H1 (cell line): ENCODE data around the gene TNFRSF13B. TPM values are rescaled to one million over a fixed set of nuclear protein-coding genes. Genes with fewer than 3 reads are reported as not detected.

Experiments used
- CTCF ChIA-PET: fragments of 300-600 bp; sonication (Branson Sonifier 250); formaldehyde crosslinking; loops from one replicate; lab custom pipeline; 2021; ENCODE audit not compliant: partially characterized antibody; lab: Charles Lee
- POLR2A ChIA-PET: fragments of 300-600 bp; sonication (Branson Sonifier 250); formaldehyde crosslinking; loops from one replicate; lab custom pipeline; 2021; ENCODE audit warnings: inconsistent platforms; ENCODE audit not compliant: partially characterized antibody; lab: Charles Lee
- DNase-seq, 2 experiments: peaks; one replicate each; pipeline versions ENCODE4 v3.0.0 to v3.0.0-alpha.2; 2010 to 2022; ENCODE audit warnings: low spot score in 2 of 2, low read depth in 1 of 2, mixed read lengths in 1 of 2
- FAIRE-seq: peaks from 2 replicates; lab custom pipeline; 2011; peaks lifted over from hg19 to GRCh38; lab: Jason Lieb, UNC
- H2AFZ ChIP-seq: 2 replicates; pipeline ENCODE4 v1.8.1; 2012; ENCODE audit warnings: low read length, inconsistent platforms
- H2AK5ac ChIP-seq: 2 replicates; pipeline ENCODE4 v1.6.1; 2013; ENCODE audit warnings: low read depth, low read length
- H2BK120ac ChIP-seq: replicated peaks from 2 replicates; pipeline ENCODE3; 2013; ENCODE audit warnings: low read depth, low read length, inconsistent platforms
- H2BK12ac ChIP-seq: 2 replicates; pipeline ENCODE4 v1.6.1; 2013; ENCODE audit warnings: low read depth, low read length
- H2BK15ac ChIP-seq: 2 replicates; pipeline ENCODE4 v1.6.1; 2013; ENCODE audit warnings: low read length
- H2BK20ac ChIP-seq: 2 replicates; pipeline ENCODE4 v1.6.1; 2013; ENCODE audit warnings: low read length
- H2BK5ac ChIP-seq: 2 replicates; pipeline ENCODE4 v1.6.1; 2013; ENCODE audit warnings: low read depth, low read length
- H3K14ac ChIP-seq: 2 replicates; pipeline ENCODE4 v1.6.1; 2013; ENCODE audit warnings: inconsistent platforms; ENCODE audit not compliant: insufficient read length
- H3K18ac ChIP-seq: 2 replicates; pipeline ENCODE4 v1.6.1; 2013; ENCODE audit warnings: low read length; ENCODE audit errors: extremely low read depth
- H3K23ac ChIP-seq: 2 replicates; pipeline ENCODE4 v1.6.1; 2013; ENCODE audit warnings: inconsistent platforms; ENCODE audit not compliant: insufficient read length
- H3K23me2 ChIP-seq: 2 replicates; pipeline ENCODE4 v1.6.1; 2013; ENCODE audit warnings: low read depth, low read length
- H3K27ac ChIP-seq: 2 replicates; pipeline ENCODE4 v1.6.1; 2011; ENCODE audit warnings: low read depth, low read length, inconsistent platforms
- H3K27me3 ChIP-seq, 4 experiments: replicated peaks in 1 of 4; 1 replicate in 1 of 4; 2 replicates in 3 of 4; pipeline versions ENCODE4 v1.6.1 to v1.8.1; 2011 to 2013; ENCODE audit warnings: low read length in 3 of 4, mild to moderate bottlenecking in 3 of 4, inconsistent platforms in 2 of 4, mixed read lengths in 2 of 4, moderate library complexity in 1 of 4; ENCODE audit not compliant: control insufficient read depth in 3 of 4, insufficient read depth in 3 of 4; ENCODE audit errors: extremely low read depth in 1 of 4
- H3K36me3 ChIP-seq, 4 experiments: 2 replicates each; pipeline versions ENCODE4 v1.6.1 to v1.8.1; 2011 to 2013; ENCODE audit warnings: mild to moderate bottlenecking in 4 of 4, low read length in 3 of 4, moderate library complexity in 2 of 4, control low read depth in 1 of 4, inconsistent platforms in 1 of 4; ENCODE audit not compliant: insufficient read depth in 4 of 4, control insufficient read depth in 2 of 4
- H3K4ac ChIP-seq: replicated peaks from 2 replicates; pipeline ENCODE3; 2013; ENCODE audit warnings: low read length, low read depth, mixed read lengths, inconsistent platforms; ENCODE audit not compliant: insufficient read length
- H3K4me1 ChIP-seq, 4 experiments: replicated peaks in 1 of 4; 1 replicate in 1 of 4; 2 replicates in 3 of 4; pipeline versions ENCODE4 v1.6.1 to v1.8.1; 2011 to 2013; ENCODE audit warnings: low read length in 3 of 4, inconsistent platforms in 2 of 4, mixed read lengths in 1 of 4; ENCODE audit not compliant: insufficient read depth in 4 of 4, control insufficient read depth in 3 of 4
- H3K4me2 ChIP-seq, 2 experiments: 2 replicates each; pipeline versions ENCODE4 v1.6.1 to v1.8.1; 2011 to 2013; ENCODE audit warnings: low read depth in 2 of 2, low read length in 2 of 2, control low read depth in 1 of 2, inconsistent platforms in 1 of 2, mild to moderate bottlenecking in 1 of 2; ENCODE audit not compliant: insufficient read depth in 1 of 2
- H3K4me3 ChIP-seq, 4 experiments: fragments of 200-600, 300-600 bp in 1 of 4; sonication (generic), shearing (Covaris generic), sonication (Bioruptor Twin) in 1 of 4; 2 replicates each; pipeline versions ENCODE4 v1.5.1 to v1.8.1; 2011 to 2016; ENCODE audit warnings: low read length in 4 of 4, low read depth in 3 of 4, control low read depth in 2 of 4, inconsistent platforms in 2 of 4, mild to moderate bottlenecking in 2 of 4, mixed read lengths in 1 of 4, moderate library complexity in 1 of 4; ENCODE audit not compliant: insufficient read depth in 2 of 4; ENCODE audit errors: extremely low read depth in 1 of 4
- H3K56ac ChIP-seq: replicated peaks from 2 replicates; pipeline ENCODE3; 2013; ENCODE audit warnings: low read depth, mild to moderate bottlenecking, mixed read lengths, low read length, inconsistent platforms; ENCODE audit not compliant: insufficient read length
- H3K79me1 ChIP-seq: 2 replicates; pipeline ENCODE4 v1.6.1; 2013; ENCODE audit warnings: low read depth, low read length, control low read depth
- H3K79me2 ChIP-seq, 2 experiments: 2 replicates each; pipeline versions ENCODE4 v1.6.1 to v1.8.1; 2012 to 2013; ENCODE audit warnings: low read length in 2 of 2, mild to moderate bottlenecking in 2 of 2, inconsistent platforms in 1 of 2; ENCODE audit not compliant: insufficient read depth in 2 of 2, control insufficient read depth in 1 of 2
- H3K9ac ChIP-seq, 4 experiments: replicated peaks in 1 of 4; 1 replicate in 1 of 4; 2 replicates in 3 of 4; pipeline versions ENCODE4 v1.6.1 to v1.8.1; 2011 to 2013; ENCODE audit warnings: low read depth in 3 of 4, low read length in 3 of 4, control low read depth in 2 of 4, mild to moderate bottlenecking in 2 of 4, moderate library complexity in 2 of 4, inconsistent platforms in 1 of 4; ENCODE audit errors: extremely low read depth in 1 of 4
- H3K9me3 ChIP-seq, 2 experiments: 2 replicates each; pipeline versions ENCODE4 v1.6.1 to v1.8.1; 2012 to 2013; ENCODE audit warnings: mild to moderate bottlenecking in 2 of 2, moderate library complexity in 2 of 2, control low read depth in 1 of 2, inconsistent platforms in 1 of 2, low read depth in 1 of 2, low read length in 1 of 2, mixed read lengths in 1 of 2; ENCODE audit not compliant: insufficient read depth in 2 of 2
- H4K20me1 ChIP-seq, 2 experiments: replicated peaks in 1 of 2; 2 replicates each; pipeline versions ENCODE3 to v1.8.1; 2011 to 2013; ENCODE audit warnings: inconsistent platforms in 2 of 2, low read length in 2 of 2, mild to moderate bottlenecking in 1 of 2; ENCODE audit not compliant: insufficient read depth in 2 of 2, control insufficient read depth in 1 of 2
- H4K5ac ChIP-seq: 2 replicates; pipeline ENCODE4 v1.6.1; 2013; ENCODE audit warnings: low read length, low read depth, mixed read lengths, inconsistent platforms; ENCODE audit not compliant: insufficient read length
- H4K8ac ChIP-seq: 2 replicates; pipeline ENCODE4 v1.8.0; 2013; ENCODE audit warnings: mild to moderate bottlenecking, moderate library complexity, low read length, inconsistent platforms; ENCODE audit not compliant: insufficient read depth; ENCODE audit errors: extremely low read depth
- H4K91ac ChIP-seq: replicated peaks from 2 replicates; pipeline ENCODE3; 2013; ENCODE audit warnings: low read length, mixed read lengths, inconsistent platforms; ENCODE audit not compliant: insufficient read length
- CEBPB ChIP-seq: IDR thresholded peaks from 2 replicates; pipeline ENCODE4 v1.6.1; 2012; ENCODE audit warnings: low read depth, low read length
- EGR1 ChIP-seq: IDR thresholded peaks from 2 replicates; pipeline ENCODE4 v1.6.1; 2011; ENCODE audit warnings: low read depth, low read length, borderline replicate concordance
- HDAC2 ChIP-seq, 2 experiments: fragments of 300-600 bp in 1 of 2; sonication (generic) in 1 of 2; IDR thresholded peaks; 2 replicates each; pipeline ENCODE4 v1.6.1; 2011 to 2012; ENCODE audit warnings: low read depth in 2 of 2, low read length in 2 of 2, mild to moderate bottlenecking in 2 of 2, moderate library complexity in 2 of 2, borderline replicate concordance in 1 of 2, inconsistent platforms in 1 of 2
- RNF2 ChIP-seq: fragments of 200-900, 300-1000 bp; sonication (generic); IDR thresholded peaks from 2 replicates; pipeline ENCODE4 v1.7.1; 2016; ENCODE audit warnings: borderline replicate concordance, low read depth, mild to moderate bottlenecking, antibody characterized with exemption, low read length; ENCODE audit not compliant: poor library complexity, severe bottlenecking; ENCODE audit errors: missing control alignments
- YY1 ChIP-seq: IDR thresholded peaks from 2 replicates; pipeline ENCODE4 v1.6.1; 2011; ENCODE audit warnings: low read depth, mild to moderate bottlenecking, low read length
- WGBS, 2 experiments: shearing (Covaris generic) in 1 of 2; methylation state at CpG; one replicate each; pipeline versions ENCODE4 v1.1.6 to v1.1.7; 2013 to 2015; ENCODE audit warnings: low lambda C conversion rate in 2 of 2, mixed read lengths in 2 of 2, inconsistent platforms in 1 of 2, low coverage in 1 of 2, missing lambda C conversion rate in 1 of 2; ENCODE audit not compliant: insufficient replicate concordance in 2 of 2, insufficient coverage in 1 of 2, insufficient read length in 1 of 2; ENCODE audit errors: extremely low coverage in 1 of 2, missing lambda C conversion rate in 1 of 2; 5-methylcytosine and 5-hydroxymethylcytosine counted together
- polyA plus RNA-seq, 7 experiments: library from polyadenylated mRNA; depleted of rRNA in 3 of 7; stranded (reverse) in 5 of 7; unstranded in 2 of 7; fragments of >200 nt in 5 of 7; fragments of 200-250 nt in 2 of 7; gene quantifications; 1 replicate in 5 of 7; 2 replicates in 1 of 7; 4 replicates in 1 of 7; pipeline versions ENCODE4 v1.2.1 to v1.2.3, GENCODE V29; 2011 to 2013; ENCODE audit warnings: missing spikeins in 2 of 7, mixed read lengths in 2 of 7
- total RNA-seq: library from RNA; stranded (reverse); fragmentation: NEBNext Ultra II Directional; extraction: Animal tissue kit (Norgen Biotek cat#: 25700); gene quantifications from 2 replicates; pipeline ENCODE4 v1.2.1, GENCODE V29; 2021

Gene TNFRSF13B
- total and polyA plus RNA-seq, 2 of the 8 experiments (the other 6 are each of a cell fraction or from before 2014, with no cell fraction given), result not detected

DNA sequence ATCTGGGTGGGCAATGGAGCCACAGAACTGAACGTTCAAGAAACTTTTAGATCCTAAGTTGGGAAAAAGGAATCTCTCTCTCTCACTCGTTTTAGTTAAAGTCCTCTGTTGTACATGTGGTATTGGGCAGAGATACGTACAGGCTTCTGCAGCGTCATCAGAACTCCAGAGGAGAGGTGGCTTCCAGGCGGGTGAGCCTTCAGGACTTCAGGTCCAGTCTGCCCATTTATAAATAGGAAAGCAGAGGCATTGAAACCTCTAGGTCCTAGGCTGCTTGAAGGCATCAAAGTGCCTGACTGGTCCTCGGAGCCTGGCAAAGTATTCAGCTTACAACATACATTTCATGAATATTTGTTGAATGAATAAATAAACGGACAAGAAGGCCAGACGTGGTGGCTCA, 8.1 kb upstream of the TNFRSF13B start:
- no peak overlapping the region for H3K56ac ChIP-seq
- no peak overlapping the region for H3K27ac ChIP-seq
- H3K4me1 ChIP-seq, result no peaks in the 10 kb centered on the region; a peak in 2 of 7 replicates
- no peaks in the 10 kb centered on the region for H3K79me1 ChIP-seq
- H3K23me2 ChIP-seq, result no peaks in the 10 kb centered on the region
- H3K18ac ChIP-seq, result no peak overlapping the region
- H3K4me3 ChIP-seq, result no peak overlapping the region
- no peak overlapping the region for H2BK5ac ChIP-seq
- no peak overlapping the region for H2AFZ ChIP-seq
- no peak overlapping the region for H4K8ac ChIP-seq
- FAIRE-seq (no peak), DNase-seq (peak in 1 of 2 experiments; percentile 27)
- no peak overlapping the region for H3K4me2 ChIP-seq
- ChIA-PET CTCF (interaction anchor here (1.3 to 2.2 kb wide), 4 partner anchors 10 to 162 kb away, joined by 3 to 13 read pairs (median 4); no protein-coding TSS in a partner anchor), POLR2A (interaction anchor here (0.6 kb wide), 1 partner anchor 219 kb away, joined by 3 read pairs; no protein-coding TSS in a partner anchor)
- H3K14ac ChIP-seq, result no peak overlapping the region
- H4K20me1 ChIP-seq, result no peaks in the 10 kb centered on the region
- H3K27me3 ChIP-seq, result no peaks in the 10 kb centered on the region
- no peak overlapping the region for H4K91ac ChIP-seq
- no peaks in the 10 kb centered on the region for H3K9me3 ChIP-seq
- H3K4ac ChIP-seq, result no peak overlapping the region
- H2BK12ac ChIP-seq, result no peak overlapping the region
- no peaks in the 10 kb centered on the region for H3K36me3 ChIP-seq
- H3K23ac ChIP-seq, result no peak overlapping the region
- no peaks in the 10 kb centered on the region for H3K79me2 ChIP-seq
- no peak overlapping the region for H2BK15ac ChIP-seq
- no peak overlapping the region for H3K9ac ChIP-seq
- TF ChIP-seq HDAC2 (IDR thresholded peaks at IDR 0.05; ENCODE audit: borderline replicate concordance in 1 of 2, low read depth in 2 of 2, low read length in 2 of 2) (no peak), YY1 (no peak), RNF2 (no peak), CEBPB (no peak), EGR1 (no peak)
- H4K5ac ChIP-seq, result no peak overlapping the region
- WGBS, 2 experiments, result 88% methylated on average over 8 of the region's 8 CpGs; no CpG with 5 or more reads in 1 of the 2 experiments
- no peak overlapping the region for H2BK120ac ChIP-seq
- H2AK5ac ChIP-seq, result no peak overlapping the region
- no peak overlapping the region for H2BK20ac ChIP-seq
